Heart right ventricle (tissue), 16 donors: Measurements from ENCODE around the gene NRXN3. TPM values are rescaled to one million over a fixed set of nuclear protein-coding genes. Genes with fewer than 3 reads are reported as not detected.

Experiments
- ATAC-seq, 8 donors: fragments of 200-7000 bp; cut with Tn5 transposase; one replicate each; pipeline ENCODE4 v1.9.1; 2020; ENCODE audit warnings: mild to moderate bottlenecking in 8 of 8, moderate library complexity in 8 of 8, moderate number of reproducible peaks in 1 of 8
- DNase-seq, 2 donors: peaks; one replicate each; pipeline ENCODE4 v3.0.0-alpha.2; 2020
- H3K27ac ChIP-seq, 10 donors: fragments of 200-600 bp; sonication (generic) in 2 of 10; one replicate each; pipeline versions ENCODE4 v1.5.0 to v1.8.0; 2020 to 2022; ENCODE audit warnings: mild to moderate bottlenecking in 3 of 10
- H3K27me3 ChIP-seq, 7 donors: fragments of 200-600 bp; one replicate each; pipeline ENCODE4 v1.8.0; 2021 to 2022; ENCODE audit warnings: mild to moderate bottlenecking in 2 of 7
- H3K36me3 ChIP-seq, 9 donors: fragments of 200-600 bp; sonication (generic) in 1 of 9; one replicate each; pipeline versions ENCODE4 v1.5.0 to v1.8.0; 2020 to 2022; ENCODE audit warnings: mild to moderate bottlenecking in 2 of 9
- H3K4me1 ChIP-seq, 9 donors: fragments of 200-600 bp; sonication (generic) in 1 of 9; one replicate each; pipeline versions ENCODE4 v1.5.0 to v1.8.0; 2020 to 2022; ENCODE audit warnings: mild to moderate bottlenecking in 4 of 9
- H3K4me3 ChIP-seq, 10 donors: fragments of 200-600 bp; sonication (generic) in 2 of 10; one replicate each; pipeline versions ENCODE4 v1.5.0 to v1.8.0; 2020 to 2022; ENCODE audit warnings: mild to moderate bottlenecking in 7 of 10, moderate library complexity in 2 of 10
- H3K9me3 ChIP-seq, 11 donors: fragments of 200-600 bp in 10 of 11; sonication (generic) in 2 of 11; one replicate each; pipeline versions ENCODE4 v1.5.0 to v1.8.0; 2013 to 2022; ENCODE audit warnings: mild to moderate bottlenecking in 2 of 11, control low read depth in 1 of 11, moderate library complexity in 1 of 11
- WGBS, 2 donors: extraction: QIAGEN DNeasy Blood & Tissue Kit; methylation state at CpG; one replicate each; pipeline ENCODE4 v1.1.7; 2013; ENCODE audit warnings: inconsistent platforms in 1 of 2; 5-methylcytosine and 5-hydroxymethylcytosine counted together
- intact Hi-C, 10 donors: fragments of 100-400 bp; cut with DNase I; formaldehyde crosslinking; loops; one replicate each; pipeline versions ENCODE4 v1.11.1 to v1.14.2; 2022
- polyA plus RNA-seq, 2 donors: library from polyadenylated mRNA; stranded (reverse); fragments of 200-250 nt; gene quantifications; one replicate each; pipeline ENCODE4 v1.2.3, GENCODE V29; 2013
- total RNA-seq, 10 donors: library from RNA; stranded (reverse); fragmentation: NEBNext Ultra II Directional in 3 of 10; extraction: Animal tissue kit (Norgen Biotek cat#: 25700) in 3 of 10; gene quantifications; one replicate each; pipeline versions ENCODE4 v1.2.1 to v1.2.4, GENCODE V29; 2021 to 2023
- TF ChIP-seq, protein P1 (sequence below), 9 donors: fragments of 200-600 bp; sonication (generic) in 2 of 9; IDR thresholded peaks; one replicate each; pipeline versions ENCODE4 v1.5.0 to v1.8.0; 2021 to 2022; ENCODE audit warnings: antibody characterized with exemption in 9 of 9, mild to moderate bottlenecking in 5 of 9, moderate library complexity in 1 of 9
- donor health status: Arrhythmogenic right ventricular cardiomyopathy.
- donor health status: ischemic (EF 13 %, LVEDD 7.1; RV severe dilation, severe dysfunction).
- donor health status: healthy with polysubstance abuse.
- donor health status: DM: no; HTN: yes; CAD: no.
- donor health status: DM: no; HTN: no; CAD: no.
- donor health status: ischemic (EF 25% LVEDD 6.9; RV normal size, moderate dysfunction).
- donor health status: ischemic (EF 25% LVEDD 5.7; RV mildly dilated, moderate dysfunction).
- donor health status: healthy.
- donor health status: DM: yes; HTN: yes; CAD: no.
- donor health status: Ischemic cardiomyopathy.
- donor health status: ischemic (EF 35%, LVEDD 5.7; RV mildly dilated, moderate dysfunction).
- donor health status: nonischemic (EF 11% LVEDD 7.7; RV severe dilation, severe dysfunction).
- donor health status: DM: yes; HTN: yes; CAD: no.
- donor health status: PGD.
- donor health status: ischemic (EF 29% LVEDD 5.4; RV normal size, mild dysfunction).
- donor health status: nonischemic (EF 23%, LVEDD 6.1; RV moderate dilation, normal function).

NRXN3 gene
- total and polyA plus RNA-seq, 12 donors = 0.23 to 1.8 (median 0.87) TPM

GRCh38 chr14:79373451-79373850 lies 1203.3 kb downstream of the NRXN3 start:
- Histone ChIP-seq H3K4me3 (no peak overlapping the region), H3K27ac (no peak overlapping the region), H3K4me1 (no peaks in the 10 kb centered on the region), H3K36me3 (no peaks in the 10 kb centered on the region), H3K9me3 (peaks cover 0 to 5% (median 0%) of the 10 kb centered on the region in 11 donors), H3K27me3 (no peaks in the 10 kb centered on the region)
- 73 to 80% methylated on average over 6 of the region's 6 CpGs for WGBS, 2 donors
- DNase-seq (no peak), ATAC-seq (no peak)
- TF ChIP-seq, protein P1, sequence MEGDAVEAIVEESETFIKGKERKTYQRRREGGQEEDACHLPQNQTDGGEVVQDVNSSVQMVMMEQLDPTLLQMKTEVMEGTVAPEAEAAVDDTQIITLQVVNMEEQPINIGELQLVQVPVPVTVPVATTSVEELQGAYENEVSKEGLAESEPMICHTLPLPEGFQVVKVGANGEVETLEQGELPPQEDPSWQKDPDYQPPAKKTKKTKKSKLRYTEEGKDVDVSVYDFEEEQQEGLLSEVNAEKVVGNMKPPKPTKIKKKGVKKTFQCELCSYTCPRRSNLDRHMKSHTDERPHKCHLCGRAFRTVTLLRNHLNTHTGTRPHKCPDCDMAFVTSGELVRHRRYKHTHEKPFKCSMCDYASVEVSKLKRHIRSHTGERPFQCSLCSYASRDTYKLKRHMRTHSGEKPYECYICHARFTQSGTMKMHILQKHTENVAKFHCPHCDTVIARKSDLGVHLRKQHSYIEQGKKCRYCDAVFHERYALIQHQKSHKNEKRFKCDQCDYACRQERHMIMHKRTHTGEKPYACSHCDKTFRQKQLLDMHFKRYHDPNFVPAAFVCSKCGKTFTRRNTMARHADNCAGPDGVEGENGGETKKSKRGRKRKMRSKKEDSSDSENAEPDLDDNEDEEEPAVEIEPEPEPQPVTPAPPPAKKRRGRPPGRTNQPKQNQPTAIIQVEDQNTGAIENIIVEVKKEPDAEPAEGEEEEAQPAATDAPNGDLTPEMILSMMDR (IDR thresholded peaks at IDR 0.05) = no peak
- intact Hi-C loops = no loop called here

DNA sequence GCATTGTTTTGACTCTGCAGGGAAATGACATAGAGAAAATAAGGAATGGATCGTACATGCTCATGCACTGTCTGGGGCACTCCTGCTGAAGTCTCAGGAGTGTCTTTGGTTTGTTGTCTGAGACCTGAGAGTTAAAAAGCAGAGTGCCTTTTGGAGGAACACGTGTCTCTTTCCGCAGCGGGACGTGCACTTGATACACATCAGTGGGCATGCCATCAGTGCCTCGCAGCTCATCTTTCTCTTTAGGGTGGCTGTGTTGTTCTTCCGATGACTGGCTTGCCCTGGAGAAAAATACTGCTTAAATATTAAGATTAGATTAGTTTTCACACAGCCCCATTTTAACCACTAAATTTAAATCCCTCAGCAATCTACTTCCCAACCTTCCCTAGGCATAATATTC lies 1205.2 kb downstream of the NRXN3 start:
- no peak overlapping the region for H3K27ac ChIP-seq
- H3K27me3 ChIP-seq = no peaks in the 10 kb centered on the region
- DNase-seq (no peak), ATAC-seq (no peak)
- intact Hi-C loops = no loop called here
- WGBS, 2 donors = 43 to 51% methylated on average over 7 of the region's 7 CpGs
- no peaks in the 10 kb centered on the region for H3K4me1 ChIP-seq
- H3K36me3 ChIP-seq = no peaks in the 10 kb centered on the region
- TF ChIP-seq, protein P1 (IDR thresholded peaks at IDR 0.05) = no peak
- no peaks in the 10 kb centered on the region for H3K9me3 ChIP-seq
- no peak overlapping the region for H3K4me3 ChIP-seq

- 30 to 47% methylated on average over 1 of the region's 1 CpG for WGBS, 2 donors
- Histone ChIP-seq H3K36me3 (no peaks in the 10 kb centered on the region), H3K9me3 (no peaks in the 10 kb centered on the region), H3K4me1 (no peaks in the 10 kb centered on the region), H3K27ac (no peak overlapping the region), H3K27me3 (no peaks in the 10 kb centered on the region), H3K4me3 (no peak overlapping the region)
- intact Hi-C loops = no loop called here
- ATAC-seq = no peak
- TF ChIP-seq, protein P1 (IDR thresholded peaks at IDR 0.05) = no peak
- DNase-seq = no peak
Observed at GRCh38 chr14:79376557-79376956, 1206.4 kb downstream of the NRXN3 start.

- Histone ChIP-seq H3K27me3 (no peaks in the 10 kb centered on the region), H3K9me3 (no peaks in the 10 kb centered on the region), H3K27ac (no peak overlapping the region), H3K4me3 (no peak overlapping the region), H3K4me1 (no peaks in the 10 kb centered on the region), H3K36me3 (no peaks in the 10 kb centered on the region)
- ATAC-seq (no peak), DNase-seq (no peak)
- TF ChIP-seq, protein P1 (IDR thresholded peaks at IDR 0.05) = no peak
- 43 to 49% methylated on average over 2 of the region's 2 CpGs for WGBS, 2 donors
- intact Hi-C loops = no loop called here
Observed at GRCh38 chr14:79378020-79378419, 1207.8 kb downstream of the NRXN3 start.
